PC-9 (cell line): ENCODE measurements around the gene TUBB2B. TPM values are rescaled to one million over a fixed set of nuclear protein-coding genes. Genes with fewer than 3 reads are reported as not detected.

Experiments used
- BruUV-seq: library from RNA; stranded (reverse); fragments of 400-500 nt; replicated peaks from 2 replicates; lab custom pipeline; 2021; lab: Mats Ljungman, UMichigan
- CTCF ChIA-PET: fragments of 300-600 bp; sonication (Branson Sonifier 250); formaldehyde crosslinking; loops from one replicate; lab custom pipeline; 2022; ENCODE audit warnings: antibody characterized with exemption; lab: Charles Lee
- POLR2A ChIA-PET: fragments of 300-600 bp; sonication (Branson Sonifier 250); formaldehyde crosslinking; loops from one replicate; lab custom pipeline; 2022; ENCODE audit warnings: antibody characterized with exemption; ENCODE audit not compliant: unreplicated experiment; lab: Charles Lee
- DNase-seq, 2 experiments: peaks; one replicate each; pipeline versions ENCODE4 v3.0.0 to v3.0.0-alpha.2; 2015 to 2022; ENCODE audit warnings: mixed read lengths in 1 of 2
- H2AFZ ChIP-seq: fragments of 200-600 bp; sonication (generic); 2 replicates; pipeline ENCODE4 v1.8.1; 2017; ENCODE audit warnings: antibody characterized with exemption
- H3F3A ChIP-seq: fragments of 200-600 bp; sonication (generic); 2 replicates; pipeline ENCODE4 v1.8.1; 2017; ENCODE audit warnings: antibody characterized with exemption, mild to moderate bottlenecking, low read depth; ENCODE audit not compliant: insufficient read depth
- H3K27ac ChIP-seq: fragments of 200-600 bp; sonication (generic); 2 replicates; pipeline ENCODE4 v1.6.1; 2016; ENCODE audit warnings: mixed run types
- H3K27me3 ChIP-seq: fragments of 200-600 bp; sonication (generic); 2 replicates; pipeline ENCODE4 v1.6.1; 2016; ENCODE audit warnings: low read depth, mixed run types; ENCODE audit not compliant: insufficient read depth
- H3K36me3 ChIP-seq: fragments of 200-600 bp; sonication (generic); 2 replicates; pipeline ENCODE4 v1.6.1; 2016; ENCODE audit warnings: low read depth, mixed run types
- H3K4me1 ChIP-seq: fragments of 200-600 bp; sonication (generic); replicated peaks from 2 replicates; pipeline ENCODE4 v1.6.1; 2016; ENCODE audit warnings: mixed run types; ENCODE audit not compliant: insufficient read depth
- H3K4me2 ChIP-seq: fragments of 200-600 bp; sonication (generic); 2 replicates; pipeline ENCODE4 v1.6.1; 2017; ENCODE audit warnings: mixed run types
- H3K4me3 ChIP-seq: fragments of 200-600 bp; sonication (generic); 2 replicates; pipeline ENCODE4 v1.6.1; 2016; ENCODE audit warnings: mixed run types
- H3K79me2 ChIP-seq: fragments of 200-600 bp; sonication (generic); 2 replicates; pipeline ENCODE4 v1.6.1; 2017; ENCODE audit warnings: low read depth, mixed run types
- H3K9me2 ChIP-seq: fragments of 200-600 bp; sonication (generic); 2 replicates; pipeline ENCODE4 v1.8.1; 2017; ENCODE audit warnings: mild to moderate bottlenecking; ENCODE audit not compliant: insufficient read depth
- H3K9me3 ChIP-seq: fragments of 200-600 bp; sonication (generic); 2 replicates; pipeline ENCODE4 v1.8.1; 2016; ENCODE audit warnings: low read depth; ENCODE audit not compliant: insufficient read depth
- H4K20me1 ChIP-seq: fragments of 200-600 bp; sonication (generic); 2 replicates; pipeline ENCODE4 v1.8.1; 2017; ENCODE audit not compliant: insufficient read depth
- EZH2 ChIP-seq: fragments of 200-600 bp; sonication (generic); IDR thresholded peaks from 2 replicates; pipeline ENCODE4 v1.8.0; 2017; ENCODE audit warnings: antibody characterized with exemption, low read depth
- intact Hi-C: fragments of 100-400 bp; cut with micrococcal nuclease; formaldehyde crosslinking; loops from one replicate; pipeline ENCODE4 v1.10.0; 2022; ENCODE audit not compliant: unreplicated experiment
- total RNA-seq: library from RNA; stranded (reverse); gene quantifications from 2 replicates; pipeline ENCODE4 v1.2.3, GENCODE V29; 2021
- TF ChIP-seq, protein P1 (sequence below): fragments of 200-600 bp; sonication (generic); conservative IDR thresholded peaks from 2 replicates; pipeline ENCODE4 v1.6.1; 2017; ENCODE audit warnings: mixed run types, antibody characterized with exemption, mild to moderate bottlenecking, moderate library complexity

TUBB2B gene
- total RNA-seq, 1 experiment from 2014 or later = 1.3 TPM

DNA sequence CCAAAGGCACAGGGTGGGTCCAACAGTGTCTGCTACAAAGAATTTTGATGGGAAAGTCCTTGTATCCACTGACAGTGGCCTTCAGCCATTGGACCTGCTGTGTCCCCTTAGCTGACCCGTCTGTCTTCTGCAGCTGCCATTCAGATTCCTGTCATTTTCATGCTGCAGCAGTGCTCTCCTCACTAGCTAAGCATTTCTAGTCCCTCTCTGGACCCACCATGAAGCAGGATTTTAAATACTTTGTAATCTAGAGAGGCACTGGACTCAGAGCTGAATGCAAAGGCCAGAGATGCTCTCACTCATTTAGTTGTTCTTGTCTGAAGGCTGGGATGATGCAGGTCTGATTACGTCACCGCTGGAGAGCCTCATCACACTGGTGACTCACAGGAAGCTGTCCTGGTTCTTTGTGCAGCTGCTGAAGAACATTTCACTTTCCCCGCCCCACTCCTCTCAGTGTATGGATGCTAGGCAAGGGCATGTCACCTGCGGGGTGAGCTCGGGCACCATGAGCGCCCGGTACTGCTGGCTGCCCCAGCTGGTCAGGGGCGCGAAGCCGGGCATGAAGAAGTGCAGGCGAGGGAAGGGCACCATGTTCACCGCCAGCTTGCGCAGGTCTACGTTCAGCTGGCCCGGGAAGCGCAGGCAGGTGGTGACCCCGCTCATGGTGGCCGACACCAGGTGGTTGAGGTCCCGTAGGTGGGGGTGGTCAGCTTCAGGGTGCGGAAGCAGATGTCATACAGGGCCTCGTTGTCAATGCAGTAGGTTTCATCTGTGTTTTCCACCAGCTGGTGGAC, 50.7 kb downstream of the TUBB2B start:
- H2AFZ ChIP-seq = no peak overlapping the region
- POLR2A ChIA-PET = interaction anchor here (0.5 kb wide), 1 partner anchor 32 kb away, joined by 7 read pairs; no protein-coding TSS in a partner anchor
- H3K79me2 ChIP-seq = no peaks in the 10 kb centered on the region
- no TSS peak for BruUV-seq
- no peak for TF ChIP-seq EZH2
- TF ChIP-seq, protein P1, sequence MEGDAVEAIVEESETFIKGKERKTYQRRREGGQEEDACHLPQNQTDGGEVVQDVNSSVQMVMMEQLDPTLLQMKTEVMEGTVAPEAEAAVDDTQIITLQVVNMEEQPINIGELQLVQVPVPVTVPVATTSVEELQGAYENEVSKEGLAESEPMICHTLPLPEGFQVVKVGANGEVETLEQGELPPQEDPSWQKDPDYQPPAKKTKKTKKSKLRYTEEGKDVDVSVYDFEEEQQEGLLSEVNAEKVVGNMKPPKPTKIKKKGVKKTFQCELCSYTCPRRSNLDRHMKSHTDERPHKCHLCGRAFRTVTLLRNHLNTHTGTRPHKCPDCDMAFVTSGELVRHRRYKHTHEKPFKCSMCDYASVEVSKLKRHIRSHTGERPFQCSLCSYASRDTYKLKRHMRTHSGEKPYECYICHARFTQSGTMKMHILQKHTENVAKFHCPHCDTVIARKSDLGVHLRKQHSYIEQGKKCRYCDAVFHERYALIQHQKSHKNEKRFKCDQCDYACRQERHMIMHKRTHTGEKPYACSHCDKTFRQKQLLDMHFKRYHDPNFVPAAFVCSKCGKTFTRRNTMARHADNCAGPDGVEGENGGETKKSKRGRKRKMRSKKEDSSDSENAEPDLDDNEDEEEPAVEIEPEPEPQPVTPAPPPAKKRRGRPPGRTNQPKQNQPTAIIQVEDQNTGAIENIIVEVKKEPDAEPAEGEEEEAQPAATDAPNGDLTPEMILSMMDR = no peak
- peaks cover 23% of the 10 kb centered on the region for H3K4me1 ChIP-seq
- CTCF ChIA-PET = interaction anchor here (0.6 kb wide), 1 partner anchor 51 kb away, joined by 8 read pairs; no protein-coding TSS in a partner anchor
- H3K4me3 ChIP-seq = no peak overlapping the region
- peaks cover 21% of the 10 kb centered on the region for H3F3A ChIP-seq
- H3K9me2 ChIP-seq = no peaks in the 10 kb centered on the region
- no peaks in the 10 kb centered on the region for H3K36me3 ChIP-seq
- H3K27me3 ChIP-seq = no peaks in the 10 kb centered on the region
- intact Hi-C loops = no loop called here
- H4K20me1 ChIP-seq = no peaks in the 10 kb centered on the region
- peak; percentile 50 to 70 for DNase-seq
- peak overlapping the region; percentile 65 for H3K27ac ChIP-seq
- H3K9me3 ChIP-seq = no peaks in the 10 kb centered on the region
- H3K4me2 ChIP-seq = peak overlapping the region; percentile 63

DNA sequence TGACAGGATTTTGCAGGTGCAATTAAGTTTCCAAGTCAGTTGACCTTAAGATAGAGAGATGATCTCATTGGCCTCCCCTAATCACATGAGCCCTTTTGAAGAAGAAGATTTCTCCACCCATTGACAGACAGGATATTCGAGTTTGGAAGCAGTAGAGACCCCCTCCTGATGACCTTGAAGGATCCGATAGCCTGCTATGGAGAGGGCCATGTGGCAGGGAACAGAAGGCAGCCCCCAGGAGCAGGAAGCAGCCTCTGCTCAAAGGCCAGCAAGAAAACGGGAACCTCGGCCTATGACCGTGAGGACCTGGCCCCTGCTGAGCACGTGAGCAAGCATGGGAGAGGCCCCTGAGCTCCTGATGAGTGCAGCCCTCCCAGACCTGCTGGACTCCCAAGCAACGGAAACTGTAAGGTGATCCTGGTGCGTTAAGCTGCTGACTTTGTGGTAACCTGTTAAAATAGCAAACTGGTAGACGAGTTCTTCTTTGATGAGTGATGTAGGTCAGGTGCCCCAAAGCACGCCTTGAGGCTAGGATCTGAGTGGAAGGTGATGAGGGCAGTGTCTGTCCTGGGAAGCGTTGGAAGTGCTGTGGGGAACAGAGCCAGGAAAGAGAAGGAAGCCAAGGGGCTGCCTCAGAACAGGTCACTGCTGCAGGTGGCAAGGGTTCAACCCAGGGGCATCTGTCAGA, 51.6 kb downstream of the TUBB2B start:
- CTCF ChIA-PET = no interaction called here
- H2AFZ ChIP-seq = no peak overlapping the region

More for the DNA sequence above, 51.6 kb downstream of the TUBB2B start:
- H3K27ac ChIP-seq = peak overlapping the region; percentile 65
- POLR2A ChIA-PET = interaction anchor here (0.6 kb wide), 1 partner anchor 33 kb away, joined by 7 read pairs; no protein-coding TSS in a partner anchor
- peaks cover 23% of the 10 kb centered on the region for H3K4me1 ChIP-seq
- no peaks in the 10 kb centered on the region for H3K36me3 ChIP-seq
- H3K4me3 ChIP-seq = no peak overlapping the region
- intact Hi-C loops = no loop called here
- H3K4me2 ChIP-seq = peak overlapping the region; percentile 63
- no peaks in the 10 kb centered on the region for H3K27me3 ChIP-seq
- no peaks in the 10 kb centered on the region for H3K9me3 ChIP-seq
- TF ChIP-seq EZH2 = no peak
- TF ChIP-seq, protein P1 = no peak
- peaks cover 21% of the 10 kb centered on the region for H3F3A ChIP-seq
- DNase-seq = peak; percentile 57 to 80
- H3K9me2 ChIP-seq = no peaks in the 10 kb centered on the region
- no peaks in the 10 kb centered on the region for H4K20me1 ChIP-seq
- H3K79me2 ChIP-seq = no peaks in the 10 kb centered on the region
- no TSS peak for BruUV-seq

Other genes starting within 250 kb of the TUBB2B start
- gene NQO2, start 227.8 kb downstream of the TUBB2B start, total RNA-seq = 79.4 and 82.9 TPM in 2 replicates
- 13.9 and 14.8 TPM in 2 replicates for gene RIPK1, start 159.2 kb downstream of the TUBB2B start, total RNA-seq
- gene BPHL, start 108.9 kb downstream of the TUBB2B start, total RNA-seq = 23.7 and 24.5 TPM in 2 replicates
- gene TUBB2A, start 70.1 kb downstream of the TUBB2B start, total RNA-seq = 17.0 and 19.0 TPM in 2 replicates
- 33.8 and 47.6 TPM in 2 replicates for gene PSMG4, start 31.3 kb upstream of the TUBB2B start, total RNA-seq
- 13.5 and 16.3 TPM in 2 replicates for gene SLC22A23, start 229.4 kb upstream of the TUBB2B start, total RNA-seq